ENCODE measurements around the gene RBMS3.
"Not testable (repeated sequence)": the region's sequence is repeated elsewhere in the genome, so short reads cannot be mapped to it uniquely, and the experiment has no call there.

Gene RBMS3

DNA sequence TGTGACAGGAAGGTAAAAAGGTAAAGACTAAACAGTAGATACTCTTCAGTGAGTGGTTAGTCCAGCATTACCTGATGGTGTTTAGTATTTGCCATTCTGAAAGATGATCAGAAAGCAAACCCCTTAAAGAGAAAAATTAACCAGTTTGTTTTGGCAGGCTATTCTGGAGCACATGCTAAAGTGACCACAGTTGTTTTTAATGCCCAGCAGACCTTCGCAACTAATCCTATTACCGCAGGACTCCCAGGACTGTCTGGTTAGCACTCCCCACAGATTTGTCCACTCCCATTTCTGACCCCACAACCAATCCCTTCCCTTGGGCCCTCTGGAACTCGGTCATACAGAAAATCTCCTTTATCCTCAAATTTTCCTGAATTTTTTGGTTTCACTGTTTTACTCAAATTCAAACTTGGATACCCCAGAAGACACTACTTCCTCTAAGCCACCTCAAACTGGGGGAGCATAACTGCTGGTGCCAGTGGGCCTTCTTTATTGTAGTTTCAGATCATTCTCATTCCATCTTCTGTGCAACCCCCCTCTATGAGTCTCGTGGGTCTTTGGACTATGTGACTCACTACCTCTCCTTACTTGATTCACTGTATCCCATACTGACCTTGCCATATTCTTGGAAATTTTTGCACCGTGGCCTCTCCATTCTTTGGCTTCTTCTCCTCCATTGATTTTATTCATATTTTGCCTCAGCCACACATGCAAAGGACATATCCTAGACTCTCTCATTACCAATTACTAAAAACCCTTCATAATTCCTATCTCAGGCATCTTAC, 104.4 kb downstream of the RBMS3 start:
- DNase-seq (ENCODE audit: low spot score): no peak

DNA sequence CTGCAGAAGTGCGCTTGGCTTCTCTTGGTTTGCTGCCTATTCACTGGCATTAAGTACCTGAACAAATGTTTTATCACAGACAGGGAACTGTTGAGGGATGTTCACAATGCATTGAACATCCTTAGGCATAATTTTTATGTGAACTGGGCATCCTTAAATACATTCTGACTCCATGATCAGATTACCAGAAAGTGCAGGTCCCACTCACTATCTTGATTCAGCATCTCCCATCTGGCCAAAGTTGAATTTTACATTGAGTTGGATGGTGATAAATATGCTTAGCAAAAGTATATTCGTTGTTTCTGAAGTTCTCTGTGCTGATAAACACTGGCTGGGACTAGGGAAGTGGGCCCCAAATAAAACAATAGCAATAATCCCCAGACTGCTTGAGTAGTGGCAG, 108.5 kb downstream of the RBMS3 start:
- DNase-seq (ENCODE audit: low spot score): no peak

DNA sequence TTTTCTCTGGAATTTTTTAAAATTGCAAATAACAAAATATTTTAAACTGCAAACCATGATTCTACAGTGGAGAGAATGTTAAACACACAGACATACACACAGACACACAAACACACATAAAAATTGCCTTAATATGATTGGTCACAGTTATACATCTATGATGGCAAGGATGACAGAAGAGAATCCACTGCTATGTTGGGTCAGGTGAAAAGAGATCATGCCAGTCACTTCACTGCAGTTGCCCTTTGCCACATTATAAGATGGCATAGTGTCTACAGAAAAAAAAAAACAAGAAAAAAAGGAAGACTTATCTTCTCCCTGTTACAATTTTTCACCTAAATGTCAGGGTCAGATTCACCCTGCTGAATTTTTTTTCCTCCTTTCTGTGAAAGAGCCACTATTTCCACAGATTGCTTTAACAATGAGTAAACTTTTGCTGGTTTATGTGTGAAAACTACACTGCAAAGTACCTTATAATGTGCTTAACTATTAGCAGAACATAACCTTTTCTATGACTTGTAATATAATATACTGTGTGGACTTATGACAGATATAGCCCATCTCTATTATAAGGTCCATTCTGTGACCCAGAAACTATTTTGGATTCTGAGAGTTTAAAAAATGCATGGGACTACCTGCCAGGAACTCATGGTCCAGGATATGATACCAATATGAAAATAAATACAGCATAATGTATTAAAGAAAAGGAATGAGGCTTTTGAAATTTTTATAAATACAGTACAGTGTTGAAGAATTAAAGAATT, 111.9 kb downstream of the RBMS3 start:
- DNase-seq (ENCODE audit: low spot score): no peak

DNA sequence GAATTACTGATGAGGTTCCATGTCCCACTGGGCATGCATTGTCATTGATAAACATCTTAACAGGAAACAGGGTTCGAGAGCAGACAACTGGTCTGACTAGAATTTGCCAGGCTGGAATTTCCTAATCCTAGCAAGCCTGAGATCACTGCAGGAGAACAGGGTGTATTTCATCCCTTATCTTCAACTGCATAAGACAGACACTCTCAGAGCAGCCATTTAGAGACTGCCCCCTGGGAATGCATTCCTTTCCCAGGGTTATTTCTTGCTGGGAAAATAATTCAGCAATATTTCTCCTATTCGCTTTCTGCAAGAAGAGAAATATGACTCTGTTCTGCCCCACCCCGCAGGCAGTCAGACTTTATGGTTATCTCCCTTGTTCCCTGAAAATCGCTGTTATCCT, 113.1 kb downstream of the RBMS3 start:
- not testable (repeated sequence) for DNase-seq (ENCODE audit: low spot score)

DNA sequence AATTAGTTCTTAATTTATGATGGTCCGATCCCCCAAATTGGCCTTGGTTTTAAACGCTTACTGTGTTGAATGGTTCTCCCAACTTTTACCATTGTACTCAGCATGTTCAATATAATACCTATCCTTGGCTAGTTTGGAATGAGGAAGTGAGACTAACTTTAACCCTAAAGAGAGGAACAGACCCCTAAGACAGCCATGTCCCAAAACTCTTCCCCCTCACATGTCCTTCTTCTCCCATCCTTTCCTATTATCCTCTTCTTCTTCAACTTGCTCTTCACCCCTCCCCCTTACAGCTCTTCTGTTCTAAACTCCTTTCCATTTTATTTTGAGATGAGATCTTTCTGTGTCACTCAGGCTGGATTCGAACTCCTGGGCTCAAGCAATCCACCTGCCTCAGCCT, 116.5 kb downstream of the RBMS3 start:
- DNase-seq (ENCODE audit: low spot score): no peak

DNA sequence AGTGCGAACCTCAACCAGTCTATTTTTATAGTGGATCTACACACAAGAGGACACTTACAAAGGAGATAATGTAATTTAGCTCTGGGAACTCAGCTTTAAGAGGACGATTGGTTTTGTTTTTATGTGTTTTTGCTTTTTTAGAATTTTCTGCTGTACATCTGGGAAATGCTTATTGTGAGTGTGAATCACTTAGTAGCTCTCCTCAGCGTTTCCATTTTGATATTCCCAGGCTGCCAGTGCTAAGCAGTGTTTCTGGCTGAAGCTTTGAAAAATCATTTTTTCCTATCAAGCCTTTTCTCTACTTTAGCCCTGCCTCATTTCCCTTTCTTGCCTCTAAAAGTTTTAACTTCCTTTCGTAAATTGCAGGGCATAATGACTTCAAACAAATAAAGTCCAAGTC, 117.9 kb downstream of the RBMS3 start:
- DNase-seq (ENCODE audit: low spot score): no peak

DNA sequence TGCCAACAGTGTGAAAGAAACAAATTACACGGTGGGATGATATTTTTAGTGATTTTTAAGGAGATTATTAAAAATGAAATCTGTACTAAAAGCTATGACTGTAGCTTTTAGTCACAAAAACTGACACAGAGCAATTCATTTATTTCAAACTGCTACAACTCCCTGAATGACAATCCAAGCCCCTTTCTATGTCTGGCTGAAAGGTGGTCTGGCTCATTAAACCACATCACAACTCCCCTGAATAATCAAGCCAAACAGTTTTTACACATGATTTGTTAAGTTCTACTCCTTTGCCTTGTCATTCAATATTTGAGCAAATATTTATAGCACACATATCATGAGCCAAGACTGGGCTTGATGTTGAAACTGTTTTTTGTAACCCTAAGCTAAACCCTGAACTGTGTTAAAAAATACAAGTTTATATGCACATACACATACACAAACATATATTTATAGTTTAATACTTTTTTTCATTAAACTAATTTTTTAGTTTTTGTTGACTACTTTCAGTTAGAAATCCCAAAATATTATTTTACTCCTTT, 125.5 kb downstream of the RBMS3 start:
- DNase-seq (ENCODE audit: low spot score): no peak

DNA sequence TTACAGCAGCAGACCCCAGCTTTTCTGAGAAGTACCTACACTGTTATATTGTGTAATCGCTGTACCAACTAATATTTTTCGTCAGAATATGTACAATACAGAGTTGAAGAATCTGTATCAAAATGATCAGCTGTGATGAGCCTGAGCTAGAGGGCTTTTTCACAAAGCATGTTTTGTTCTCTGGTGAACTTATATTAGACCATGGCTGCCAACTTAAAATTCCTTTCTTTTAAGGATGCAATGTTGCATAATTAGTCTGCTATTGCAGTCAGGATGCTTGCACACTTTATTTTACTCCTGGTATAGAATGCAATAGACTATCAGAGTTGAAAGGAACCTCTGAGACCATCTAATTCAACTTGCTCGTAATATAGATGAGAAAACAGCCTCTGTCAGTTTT, 127.8 kb downstream of the RBMS3 start:
- DNase-seq (ENCODE audit: low spot score): no peak

DNA sequence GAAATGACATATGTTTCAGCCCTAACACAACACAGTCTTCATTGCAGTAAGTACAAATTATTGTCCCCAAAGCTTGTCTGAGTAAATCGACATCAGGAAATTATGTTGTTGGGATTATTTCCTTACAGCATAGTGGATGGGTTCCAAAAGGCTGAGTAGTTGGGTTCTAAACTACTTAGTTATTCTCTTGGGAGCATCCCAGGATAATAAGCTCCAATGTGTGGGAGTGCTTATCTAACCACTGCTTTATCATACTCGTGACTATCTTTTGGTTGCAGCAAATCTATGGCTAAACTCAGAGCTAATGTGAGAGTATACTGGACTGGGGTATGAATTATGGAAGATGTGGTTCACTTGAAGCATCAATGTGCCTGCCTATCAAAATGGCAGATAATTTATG, 128.5 kb downstream of the RBMS3 start:
- peak; percentile 41 for DNase-seq (ENCODE audit: low spot score)

DNA sequence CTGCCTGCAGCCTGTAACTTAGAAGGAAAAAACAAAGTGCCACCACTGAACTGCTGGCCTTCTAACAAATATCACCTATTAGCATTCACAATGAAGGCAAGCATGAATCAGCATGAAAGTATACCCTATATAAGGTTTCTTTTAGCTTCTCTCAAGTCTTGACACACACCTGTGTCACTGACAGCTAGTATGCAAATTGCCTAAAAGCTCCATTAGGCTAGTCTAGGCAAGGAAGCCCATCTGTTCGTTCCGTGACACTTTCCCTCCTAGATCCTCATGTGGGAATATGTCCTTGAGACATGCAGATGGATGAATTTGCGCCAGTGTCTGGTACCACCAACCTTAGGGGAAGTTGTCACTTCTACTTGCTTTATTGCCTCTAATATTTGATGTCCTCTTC, 129.3 kb downstream of the RBMS3 start:
- DNase-seq (ENCODE audit: low spot score): no peak

DNA sequence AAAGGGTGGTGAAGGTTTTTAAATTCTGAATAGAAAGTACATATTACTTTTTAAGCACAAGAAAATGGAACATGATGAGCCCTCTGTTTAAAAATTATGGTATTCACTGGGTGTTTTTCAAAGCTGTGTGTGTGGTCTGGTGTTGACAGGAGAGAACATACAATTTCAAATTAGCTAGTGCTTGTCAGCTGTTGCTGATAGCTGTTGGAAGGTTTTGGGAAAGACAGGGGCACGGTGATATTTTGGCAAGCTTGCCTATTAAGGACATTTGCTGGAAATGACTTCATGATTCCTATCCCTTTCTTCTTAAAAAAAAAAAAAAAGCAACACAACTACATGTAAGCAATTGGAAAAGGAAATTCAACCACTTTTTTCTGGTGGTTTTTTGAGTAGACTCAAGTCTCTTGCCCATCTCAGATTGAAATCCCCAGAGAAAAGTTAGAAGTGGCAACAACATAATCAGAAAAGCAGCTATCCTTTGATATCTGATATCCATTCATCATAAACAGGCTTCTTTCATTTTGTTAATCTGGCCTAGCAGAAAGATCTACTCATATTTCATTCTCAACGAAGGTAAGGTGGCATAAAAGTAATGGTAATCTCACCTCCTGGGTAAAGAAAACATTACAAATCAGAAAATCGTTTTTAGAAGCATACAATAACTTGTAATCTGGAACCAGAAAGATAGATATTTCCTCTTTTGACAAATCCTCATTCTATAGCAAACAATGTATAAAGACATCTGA, 130.0 kb downstream of the RBMS3 start:
- no peak for DNase-seq (ENCODE audit: low spot score)

DNA sequence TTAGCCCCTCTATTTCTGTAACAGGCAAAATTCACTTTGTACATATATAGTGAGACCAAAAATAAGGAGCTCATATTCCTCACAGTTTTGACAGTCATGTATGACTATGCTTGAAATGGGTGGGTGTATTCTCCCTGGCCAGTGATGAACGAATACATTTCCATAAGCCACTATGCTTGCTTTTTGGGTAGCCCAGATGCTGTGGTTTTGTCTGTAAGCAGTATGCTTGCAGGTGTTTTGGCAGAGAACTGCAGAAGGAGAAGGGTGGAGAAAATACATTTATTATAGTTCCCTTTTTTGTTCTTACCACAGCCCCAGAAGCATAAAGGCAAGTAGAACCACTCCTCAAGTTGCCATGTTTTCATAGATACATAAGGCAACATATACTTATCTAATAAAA, 131.2 kb downstream of the RBMS3 start:
- no peak for DNase-seq (ENCODE audit: low spot score)

DNA sequence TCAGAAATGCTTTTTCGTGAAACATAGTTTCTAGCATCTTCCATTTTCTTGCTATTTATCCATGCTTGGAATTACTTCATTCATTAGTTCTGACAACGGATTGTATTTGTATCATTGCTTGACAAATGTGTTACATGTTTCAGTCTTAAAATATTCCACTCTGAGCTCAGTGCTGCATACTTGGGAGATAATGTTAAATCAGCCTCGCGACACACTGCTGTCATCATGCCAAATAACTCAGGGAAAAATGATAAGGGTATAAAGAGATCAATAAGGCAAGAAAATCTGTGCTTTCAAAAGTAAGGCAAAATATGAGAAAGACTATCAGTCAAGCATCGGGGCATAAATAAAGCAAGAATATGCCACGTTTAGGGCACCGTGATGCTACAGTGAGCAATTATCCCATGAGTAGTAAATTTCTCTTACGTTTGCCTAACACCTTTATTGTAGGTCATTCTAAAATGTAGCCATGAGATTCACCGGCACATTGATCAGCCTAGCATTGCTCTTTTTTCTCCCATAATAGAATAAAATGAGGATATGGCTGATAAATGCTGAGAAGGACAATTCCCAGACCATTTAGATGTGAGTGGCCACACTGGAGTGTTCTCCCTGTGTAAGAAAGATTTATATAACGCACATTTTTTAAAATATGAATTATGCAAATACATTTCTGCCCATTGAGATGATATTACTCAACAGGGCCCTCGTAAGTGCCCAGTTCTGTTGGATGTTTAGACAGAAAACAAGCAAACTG, 133.8 kb downstream of the RBMS3 start:
- DNase-seq (ENCODE audit: low spot score): no peak

DNA sequence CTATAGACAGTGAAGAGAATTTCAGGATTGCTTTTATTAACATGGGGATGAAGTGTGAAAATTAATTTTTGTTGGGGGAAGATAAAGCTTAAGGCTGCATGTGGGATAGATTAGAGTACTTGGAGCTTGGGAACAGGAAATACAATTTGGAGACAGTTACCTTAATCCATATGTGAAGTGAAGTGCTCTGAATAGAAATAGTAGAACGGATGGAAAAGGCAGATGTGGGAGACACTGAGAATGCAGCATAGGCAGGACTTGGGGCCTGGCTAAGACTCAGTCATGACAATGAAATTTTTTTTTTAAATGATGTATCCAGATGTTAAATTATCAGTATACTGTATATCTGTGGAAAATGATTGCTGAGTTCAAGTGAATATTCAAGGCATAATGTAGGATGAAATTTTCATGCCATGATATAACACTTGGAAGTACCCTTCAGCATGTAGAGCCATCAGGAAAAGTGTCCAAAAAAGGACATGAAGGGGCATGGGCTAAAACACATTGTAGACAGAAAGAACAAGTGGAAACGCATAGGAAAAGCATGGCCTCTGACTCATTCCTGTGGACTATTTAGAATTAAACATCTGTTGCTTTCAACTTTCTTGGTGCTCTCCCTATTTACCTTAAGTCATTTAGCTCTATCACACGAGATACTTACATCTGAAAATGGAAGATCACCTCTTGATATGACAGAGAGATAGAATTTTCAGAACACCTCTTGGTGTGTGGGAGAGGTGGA, 134.8 kb downstream of the RBMS3 start:
- no peak for DNase-seq (ENCODE audit: low spot score)

DNA sequence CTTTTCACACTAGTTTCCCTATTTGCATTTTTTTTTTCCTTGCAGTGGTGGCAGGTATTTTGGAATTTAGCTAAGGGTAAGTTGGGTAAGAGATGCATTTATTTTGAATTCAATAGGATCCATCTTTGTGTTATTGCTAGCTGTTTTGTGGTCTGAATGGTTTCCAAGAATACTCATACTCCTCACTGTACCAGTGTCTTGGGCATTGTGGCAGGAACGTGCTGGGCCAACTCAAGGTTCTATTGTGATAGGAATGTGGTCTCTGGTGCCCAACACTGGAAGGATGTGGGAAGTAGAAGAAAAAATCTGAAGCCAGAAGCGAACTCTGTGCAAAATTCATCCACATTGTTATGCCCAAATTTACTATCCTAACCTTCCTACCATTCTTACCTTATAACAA, 135.6 kb downstream of the RBMS3 start:
- DNase-seq (ENCODE audit: low spot score): no peak

DNA sequence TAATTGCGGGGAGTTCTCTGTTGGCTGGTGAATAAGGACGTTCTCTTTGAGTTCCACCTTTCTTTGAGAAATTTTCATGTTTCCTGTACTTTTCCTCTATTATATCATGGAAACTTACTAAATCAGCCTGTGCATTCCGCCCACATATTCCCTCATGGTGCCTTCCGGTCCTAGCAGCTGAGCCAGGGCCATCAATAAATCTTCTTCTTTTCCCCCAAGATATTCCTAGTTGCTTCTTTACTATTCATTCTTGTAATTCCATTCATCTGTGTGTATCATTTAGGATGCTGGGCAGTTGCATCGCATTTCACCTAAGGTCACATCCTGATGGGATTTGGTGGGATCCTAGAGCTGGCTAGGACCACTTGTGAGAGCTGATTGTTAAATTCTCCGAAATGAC, 139.2 kb downstream of the RBMS3 start:
- no peak for DNase-seq (ENCODE audit: low spot score)

DNA sequence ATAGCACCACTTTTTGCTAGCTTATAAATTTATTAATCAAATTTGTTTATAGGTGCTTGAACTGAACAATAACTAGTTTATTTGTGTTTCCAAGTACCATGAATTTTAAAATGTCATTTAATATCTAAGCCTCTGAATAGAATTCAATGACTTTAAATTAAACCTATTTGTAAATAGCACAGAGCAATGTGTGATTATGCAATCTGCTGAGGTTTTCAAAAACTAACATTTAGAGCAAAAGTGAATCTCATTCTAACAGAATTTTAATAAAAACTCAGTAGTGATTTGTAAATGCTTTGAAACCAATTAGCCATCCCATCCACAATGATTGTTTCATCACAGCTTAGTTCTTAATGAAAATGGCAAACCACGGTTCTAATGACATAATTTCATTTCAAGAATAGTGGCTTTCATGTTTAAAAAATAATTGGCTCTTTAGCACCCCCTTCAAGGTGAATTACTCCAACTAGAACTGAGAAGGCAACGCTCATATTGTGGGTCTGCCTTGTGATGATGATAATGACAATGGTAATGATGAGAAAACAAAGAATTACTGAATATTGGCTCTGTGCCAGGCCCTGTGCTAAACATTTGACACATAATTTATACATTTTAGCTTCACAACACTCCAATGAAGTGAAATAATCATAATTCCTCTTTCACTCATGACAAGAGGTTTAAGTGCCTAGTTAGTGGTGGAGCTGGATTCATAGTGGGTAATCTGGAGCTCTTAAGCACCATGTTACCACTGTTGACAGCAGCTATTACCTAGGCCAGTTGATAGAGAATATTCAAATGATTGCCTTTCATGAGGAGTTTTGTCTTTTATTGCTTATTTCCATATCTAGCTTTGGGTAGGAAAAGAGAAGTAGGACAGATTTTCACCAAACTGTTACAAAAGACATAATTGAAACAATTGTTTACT, 145.7 kb downstream of the RBMS3 start:
- no peak for DNase-seq (ENCODE audit: low spot score)

DNA sequence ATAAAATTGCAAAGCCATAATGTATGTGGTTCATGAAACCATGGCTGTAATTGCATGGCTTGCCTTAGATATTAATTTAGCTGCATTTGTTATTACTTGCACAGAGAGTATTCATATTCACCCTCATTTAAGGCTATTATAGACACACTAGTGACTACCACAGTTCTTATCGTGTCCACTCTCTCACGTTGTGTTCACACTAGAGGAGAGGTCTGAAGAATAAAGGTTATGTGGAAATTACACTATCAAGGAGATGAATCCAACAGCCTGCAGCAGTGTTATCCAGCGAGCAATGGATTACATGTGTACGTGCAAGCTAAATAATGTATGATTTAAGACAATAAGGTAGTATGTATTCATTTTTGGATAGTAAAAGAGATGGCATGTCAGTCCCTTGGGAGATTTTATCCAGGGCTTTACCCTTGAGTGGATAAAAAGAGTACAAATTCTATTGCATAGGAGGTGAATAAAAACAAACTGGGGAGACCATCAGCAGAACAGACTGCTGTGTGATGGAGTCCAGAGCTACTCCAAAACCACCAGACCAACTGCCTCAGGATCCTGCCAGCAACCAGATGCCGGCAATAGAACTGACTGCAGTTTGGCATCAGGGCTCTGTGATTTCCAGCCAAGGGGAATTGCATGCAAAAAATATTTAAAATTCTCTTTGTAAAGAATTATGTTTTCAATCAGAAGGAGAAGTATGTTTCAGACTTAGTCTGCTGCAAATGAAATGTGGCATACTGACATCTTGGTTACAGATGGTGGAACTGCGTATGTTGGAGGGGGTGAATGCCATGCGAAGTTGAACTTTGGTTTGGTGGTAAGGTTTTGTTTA, 146.6 kb downstream of the RBMS3 start:
- no peak for DNase-seq (ENCODE audit: low spot score)

DNA sequence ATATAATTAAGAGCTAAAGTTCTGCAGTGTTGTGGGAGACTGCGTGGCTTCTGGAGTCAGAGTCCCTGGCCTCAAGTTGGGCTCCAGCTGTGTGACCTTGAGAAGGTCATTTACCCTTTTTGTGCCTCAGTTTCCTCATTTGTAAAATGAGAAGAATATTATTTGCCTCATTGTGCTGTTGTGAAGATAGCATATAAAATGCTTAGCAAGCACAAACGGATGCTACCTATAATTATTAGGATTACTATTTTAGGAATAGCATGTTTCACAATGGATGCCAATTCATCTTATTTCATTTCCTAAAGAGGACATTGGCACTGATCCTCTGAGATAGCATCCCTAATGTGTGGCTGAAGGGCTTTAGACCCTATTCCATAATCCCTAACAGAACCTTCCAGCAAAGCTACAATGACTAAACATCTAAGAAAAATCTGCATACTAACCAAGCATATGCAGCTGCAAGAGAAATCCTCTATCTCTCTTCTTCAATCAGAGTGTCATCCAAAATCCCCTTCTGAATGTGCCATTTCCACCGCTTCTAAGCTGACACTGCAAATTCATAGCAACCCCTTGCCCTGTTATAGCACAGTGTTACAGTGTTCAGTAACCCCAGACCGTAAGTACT, 148.3 kb downstream of the RBMS3 start:
- DNase-seq (ENCODE audit: low spot score): no peak

All from D341Med (cell line).